ENCODE measurements around the gene MVB12B. TPM values are rescaled to one million over a fixed set of nuclear protein-coding genes. Genes with fewer than 3 reads are reported as not detected.

Gene MVB12B
- total and polyA plus RNA-seq, 2 of the 13 experiments (the other 11 are each of a cell fraction or from before 2014, with no cell fraction given), result 12.1 to 30.1 TPM

DNA sequence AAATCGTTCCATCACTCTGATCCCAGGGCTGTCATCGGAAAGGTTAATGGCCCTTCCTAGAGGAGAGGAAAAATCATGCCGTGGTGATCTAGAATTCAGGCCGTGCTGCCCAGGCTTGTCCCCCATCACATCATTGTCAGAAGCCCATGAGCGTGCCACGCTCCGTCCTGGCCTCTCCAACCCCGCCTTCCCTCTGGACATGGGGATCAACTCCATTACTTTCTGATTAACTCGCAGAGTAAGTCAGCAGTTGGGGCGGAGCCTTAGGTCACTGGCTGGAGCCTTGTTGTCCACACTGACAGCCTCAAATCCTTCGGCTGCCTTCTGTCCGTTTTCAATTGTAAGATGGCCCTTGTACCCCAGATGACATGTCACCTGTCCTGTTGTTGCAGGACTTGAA, 75.0 kb downstream of the MVB12B start (continued):
- no peak for TF ChIP-seq RBAK (CRISPR knock-in tag; IDR thresholded peaks at IDR 0.05)

DNA sequence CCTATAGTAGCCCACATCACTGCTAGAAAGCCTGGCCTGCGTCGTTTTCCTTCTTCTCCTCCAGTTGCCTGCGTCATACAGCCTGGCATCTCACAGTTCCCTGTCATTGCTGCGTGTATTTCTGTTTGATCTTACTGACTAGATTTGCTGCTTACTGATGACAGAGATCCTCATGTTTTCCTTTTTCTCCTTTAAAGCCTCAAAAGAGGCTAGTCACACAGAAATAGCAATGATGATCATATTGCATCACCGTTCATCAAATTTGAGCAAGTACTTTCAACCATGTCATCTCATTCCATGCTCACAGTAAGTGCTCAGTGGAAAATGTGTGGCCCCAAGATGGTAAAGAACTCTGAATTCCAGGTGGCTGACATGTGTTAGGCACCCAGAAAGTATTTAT, 76.8 kb downstream of the MVB12B start:
- WGBS (ENCODE audit: low lambda C conversion rate), result 90% methylated on average over 5 of the region's 5 CpGs
- no peak for FAIRE-seq
- in situ Hi-C loops (cut with HindIII; ENCODE audit: extremely low pct_ligation_motif_present, low pct_unique_long_range_greater_than_20kb), result no loop called here

More for the DNA sequence above, 76.8 kb downstream of the MVB12B start:
- intact Hi-C loops (cut with micrococcal nuclease; ENCODE audit: unreplicated experiment), result no loop called here
- H3K9me3 ChIP-seq (ENCODE audit: low read length), result no peaks in the 10 kb centered on the region
- H3K4me3 ChIP-seq (replicated peaks in 1 of 3; ENCODE audit: insufficient read depth in 1 of 3, low read depth in 2 of 3, low read length in 3 of 3), result no peak overlapping the region
- H2AFZ ChIP-seq (ENCODE audit: low read length), result no peak overlapping the region
- no peaks in the 10 kb centered on the region for H3K27me3 ChIP-seq (ENCODE audit: control insufficient read depth in 1 of 2, insufficient read depth in 2 of 2, low read length in 2 of 2)
- no peak overlapping the region for H3K27ac ChIP-seq (ENCODE audit: extremely low read length, insufficient read depth, low read length)
- 0 out of 2 replicates have a peak, but pooled peaks cover 3% of the 10 kb centered on the region for H4K20me1 ChIP-seq (ENCODE audit: insufficient read depth, low read length)
- H3K79me2 ChIP-seq (ENCODE audit: insufficient read depth, low read length), result no peaks in the 10 kb centered on the region
- DNase-seq (ENCODE audit: low spot score) (no peak), ATAC-seq (no peak)
- 0 out of 2 replicates have a peak, but pooled peaks have one; percentile 15 for TF ChIP-seq CEBPB (IDR thresholded peaks at IDR 0.05; ENCODE audit: borderline replicate concordance, low read depth, low read length)
- no peak for TF ChIP-seq SKI (IDR thresholded peaks at IDR 0.05; ENCODE audit: partially characterized antibody)
- peak; percentile 33; the same call in 1 of the 2 replicates for TF ChIP-seq ATF7 (IDR thresholded peaks at IDR 0.05)
- TF ChIP-seq ATF7 (CRISPR knock-in tag; IDR thresholded peaks at IDR 0.05), result no peak
- TF ChIP-seq, protein P1, sequence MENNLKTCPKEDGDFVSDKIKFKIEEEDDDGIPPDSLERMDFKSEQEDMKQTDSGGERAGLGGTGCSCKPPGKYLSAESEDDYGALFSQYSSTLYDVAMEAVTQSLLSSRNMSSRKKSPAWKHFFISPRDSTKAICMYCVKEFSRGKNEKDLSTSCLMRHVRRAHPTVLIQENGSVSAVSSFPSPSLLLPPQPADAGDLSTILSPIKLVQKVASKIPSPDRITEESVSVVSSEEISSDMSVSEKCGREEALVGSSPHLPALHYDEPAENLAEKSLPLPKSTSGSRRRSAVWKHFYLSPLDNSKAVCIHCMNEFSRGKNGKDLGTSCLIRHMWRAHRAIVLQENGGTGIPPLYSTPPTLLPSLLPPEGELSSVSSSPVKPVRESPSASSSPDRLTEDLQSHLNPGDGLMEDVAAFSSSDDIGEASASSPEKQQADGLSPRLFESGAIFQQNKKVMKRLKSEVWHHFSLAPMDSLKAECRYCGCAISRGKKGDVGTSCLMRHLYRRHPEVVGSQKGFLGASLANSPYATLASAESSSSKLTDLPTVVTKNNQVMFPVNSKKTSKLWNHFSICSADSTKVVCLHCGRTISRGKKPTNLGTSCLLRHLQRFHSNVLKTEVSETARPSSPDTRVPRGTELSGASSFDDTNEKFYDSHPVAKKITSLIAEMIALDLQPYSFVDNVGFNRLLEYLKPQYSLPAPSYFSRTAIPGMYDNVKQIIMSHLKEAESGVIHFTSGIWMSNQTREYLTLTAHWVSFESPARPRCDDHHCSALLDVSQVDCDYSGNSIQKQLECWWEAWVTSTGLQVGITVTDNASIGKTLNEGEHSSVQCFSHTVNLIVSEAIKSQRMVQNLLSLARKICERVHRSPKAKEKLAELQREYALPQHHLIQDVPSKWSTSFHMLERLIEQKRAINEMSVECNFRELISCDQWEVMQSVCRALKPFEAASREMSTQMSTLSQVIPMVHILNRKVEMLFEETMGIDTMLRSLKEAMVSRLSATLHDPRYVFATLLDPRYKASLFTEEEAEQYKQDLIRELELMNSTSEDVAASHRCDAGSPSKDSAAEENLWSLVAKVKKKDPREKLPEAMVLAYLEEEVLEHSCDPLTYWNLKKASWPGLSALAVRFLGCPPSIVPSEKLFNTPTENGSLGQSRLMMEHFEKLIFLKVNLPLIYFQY (CRISPR knock-in tag; IDR thresholded peaks at IDR 0.05; ENCODE audit: borderline replicate concordance), result no peak
- no peak for TF ChIP-seq DMAP1 (CRISPR knock-in tag; IDR thresholded peaks at IDR 0.05)
- no peak for TF ChIP-seq GABPB1 (CRISPR knock-in tag; IDR thresholded peaks at IDR 0.05)
- H3K4me2 ChIP-seq (ENCODE audit: low read depth, low read length), result no peak overlapping the region
- BruUV-seq (replicated peaks), result no TSS peak
- H3K36me3 ChIP-seq (replicated peaks in 1 of 2; ENCODE audit: control insufficient read depth in 1 of 2, insufficient read depth in 2 of 2, low read length in 2 of 2), result peaks cover 14 to 57% of the 10 kb centered on the region in 2 experiments; a peak in 4 of 5 replicates
- H3K4me1 ChIP-seq (ENCODE audit: insufficient read depth, low read length), result peaks cover 7% of the 10 kb centered on the region; the same call in 1 of the 2 replicates
- ChIA-PET CTCF (ENCODE audit: low intra/inter-chr PET ratio, low total read pairs) (no interaction called here), POLR2A (no interaction called here)
- H3K9ac ChIP-seq (ENCODE audit: insufficient read depth, low read depth, low read length), result no peak overlapping the region
